ENCODE measurements around the gene ARGLU1.

The ARGLU1 gene

GRCh38 chr13:106586648-106587166, 18.8 kb upstream of the ARGLU1 start:
- no peak for DNase-seq

DNA sequence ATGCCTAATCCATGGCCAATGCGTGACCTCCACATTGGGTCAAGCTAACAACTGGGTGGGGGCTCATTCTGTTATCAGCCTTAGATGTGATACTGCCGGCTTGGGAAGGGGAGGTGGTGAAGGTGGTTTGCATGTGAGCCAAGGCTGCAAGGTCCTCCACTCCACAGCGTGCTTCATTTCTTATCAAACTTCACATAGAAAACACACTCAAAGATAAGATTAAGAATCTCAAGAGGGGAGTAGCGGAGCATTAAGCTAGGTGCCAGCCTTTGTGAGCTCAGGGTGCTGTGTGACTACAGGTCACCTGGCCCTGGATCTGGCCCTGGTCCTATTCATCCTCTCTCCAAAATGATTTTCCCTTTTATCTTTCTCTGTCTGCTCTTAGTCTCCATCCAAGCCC, 13.3 kb upstream of the ARGLU1 start:
- DNase-seq = no peak

- DNase-seq = no peak
Measured at GRCh38 chr13:106575896-106576295, 8.0 kb upstream of the ARGLU1 start.

DNA sequence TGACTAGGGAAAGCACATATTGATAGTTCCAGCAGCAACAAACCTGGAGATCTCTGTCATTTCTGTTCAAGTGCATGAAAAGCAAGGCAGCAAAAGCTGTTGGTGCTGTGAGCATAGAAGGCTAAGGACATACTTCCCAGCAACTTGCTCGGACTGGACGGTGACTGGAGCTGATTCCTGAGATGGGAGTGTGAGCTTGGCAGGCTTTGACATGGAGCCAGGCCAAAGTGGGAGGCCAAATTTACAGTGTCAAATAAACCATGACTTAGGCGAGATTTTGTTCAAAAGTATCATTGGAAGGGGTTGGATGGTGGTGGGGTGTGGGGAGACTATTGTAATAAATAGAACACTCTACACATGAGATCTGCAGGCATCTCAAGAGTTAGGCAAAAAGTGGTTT, 5.9 kb upstream of the ARGLU1 start:
- DNase-seq = no peak

DNA sequence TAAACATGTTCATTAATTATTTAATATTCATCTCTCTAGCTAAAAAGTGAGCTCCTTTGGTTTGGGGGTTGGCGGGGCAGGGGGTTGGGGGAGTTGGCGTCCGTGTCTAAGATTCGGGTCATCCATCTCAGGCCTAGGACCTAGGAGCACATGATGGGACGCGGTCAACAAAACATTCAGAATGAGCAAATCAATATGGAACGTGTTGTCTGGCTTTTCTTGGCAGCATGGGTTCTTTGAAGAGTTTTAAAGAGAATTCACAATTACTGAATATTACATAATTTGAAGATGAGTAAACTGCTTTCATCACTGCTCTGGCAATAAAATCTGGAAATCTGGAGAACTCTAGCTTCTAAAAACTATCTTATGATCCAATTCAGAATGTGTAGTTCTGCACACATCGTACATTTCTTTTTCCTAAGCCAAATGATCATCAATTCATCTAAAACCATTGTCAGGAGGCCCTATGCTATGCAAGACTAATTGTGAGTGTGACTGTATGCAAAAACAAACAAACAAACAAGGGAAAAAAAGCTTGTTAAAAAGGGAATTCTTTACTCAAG, 5.4 kb upstream of the ARGLU1 start:
- DNase-seq = no peak

DNA sequence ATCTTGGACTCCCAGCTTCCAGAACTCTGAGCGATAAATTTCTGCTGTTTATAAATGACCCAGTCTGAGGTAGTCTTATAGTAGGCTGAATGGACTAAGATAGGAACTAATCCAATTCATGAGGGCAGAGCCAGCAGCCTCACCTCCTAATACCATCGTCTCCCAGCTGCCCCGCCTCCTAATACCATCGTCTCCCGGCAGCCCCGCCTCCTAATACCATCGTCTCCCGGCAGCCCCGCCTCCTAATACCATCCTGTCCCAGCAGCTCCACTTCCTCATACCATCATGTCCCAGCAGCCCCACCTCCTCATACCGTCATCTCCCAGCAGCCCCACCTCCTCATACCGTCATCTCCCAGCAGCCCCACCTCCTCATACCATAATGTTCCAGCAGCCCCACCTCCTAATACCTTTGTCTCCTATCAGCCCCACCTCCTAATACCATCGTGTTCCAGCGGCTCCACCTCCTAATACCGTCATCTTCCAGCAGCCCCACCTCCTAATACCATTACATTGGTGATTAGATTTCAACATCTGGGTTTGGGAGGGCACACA, 2.4 kb upstream of the ARGLU1 start:
- no peak for DNase-seq

GRCh38 chr13:106569233-106570095, 1.5 kb upstream of the ARGLU1 start:
- DNase-seq = no peak

DNA sequence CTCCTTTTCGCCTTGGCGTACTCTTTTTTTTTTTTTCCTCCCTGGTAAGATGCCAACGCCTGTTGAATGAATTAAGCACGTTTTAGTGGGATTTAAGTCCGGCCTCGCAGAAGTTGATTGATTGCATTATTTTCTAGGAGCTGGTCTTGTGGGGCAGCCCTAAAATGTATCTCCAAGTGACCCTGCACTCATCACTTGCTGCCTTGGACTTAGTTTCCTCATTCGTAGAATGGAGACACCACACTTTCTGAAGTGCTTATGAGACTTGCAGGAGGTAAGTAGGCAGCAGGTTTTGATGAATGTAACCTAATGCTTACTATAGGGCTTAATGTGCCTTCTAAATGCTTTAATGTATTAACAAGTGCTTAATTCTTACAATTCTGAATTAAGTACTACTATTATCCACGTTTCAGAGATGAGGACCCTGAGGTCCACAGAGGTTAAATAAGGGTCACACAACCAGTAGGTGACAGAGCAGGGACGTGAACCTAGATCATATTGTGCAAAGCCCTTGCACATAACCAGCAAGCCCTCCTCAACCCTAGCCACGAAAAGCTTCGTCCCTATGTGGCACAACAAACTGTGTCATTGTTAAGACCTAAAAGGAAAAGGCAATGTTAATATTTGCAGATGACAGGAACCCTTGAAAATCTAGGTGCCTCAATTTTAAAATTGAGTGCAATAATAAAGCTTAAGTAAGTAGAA, 514 bp upstream of the ARGLU1 start:
- no peak for DNase-seq

DNA sequence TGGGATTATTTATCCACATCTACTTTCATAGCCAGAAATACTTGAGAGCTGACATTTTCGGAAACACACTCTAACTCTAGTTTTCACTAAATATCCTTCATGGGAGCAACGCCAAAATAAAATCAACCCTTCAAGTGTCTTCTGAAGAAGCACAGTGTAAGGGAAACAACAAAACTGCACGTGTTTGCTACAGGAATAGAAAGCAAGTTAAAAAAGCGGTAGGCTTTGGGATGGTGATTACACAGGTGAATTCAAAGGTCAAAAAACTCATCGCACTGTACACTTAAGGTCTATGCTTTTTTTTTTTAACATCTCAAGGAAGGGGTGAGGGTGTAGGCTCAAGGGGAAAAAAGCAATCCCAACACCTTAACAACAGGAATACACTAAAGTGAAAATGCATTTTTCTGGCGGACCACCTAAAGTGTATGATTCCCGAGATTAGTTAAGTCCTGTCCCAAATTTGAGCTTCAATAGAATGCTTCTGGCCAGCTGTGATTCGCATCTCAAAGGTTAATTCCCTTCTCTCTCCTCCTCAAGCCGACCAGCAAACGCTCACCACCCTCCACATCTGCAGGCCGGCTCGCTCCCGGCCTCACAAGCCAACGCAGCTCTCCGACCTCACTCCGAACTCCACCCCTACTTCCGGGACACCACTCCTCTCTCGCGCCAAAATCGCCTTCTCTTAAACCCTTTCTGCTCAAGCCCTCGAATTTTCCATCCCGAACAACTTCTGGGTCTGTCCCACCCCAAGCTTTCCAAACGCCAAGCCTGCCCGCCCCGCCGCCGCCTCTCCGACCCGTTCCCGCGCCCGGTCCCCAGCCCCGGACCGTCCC, 1.1 kb downstream of the ARGLU1 start:
- peak; percentile 58 for DNase-seq

DNA sequence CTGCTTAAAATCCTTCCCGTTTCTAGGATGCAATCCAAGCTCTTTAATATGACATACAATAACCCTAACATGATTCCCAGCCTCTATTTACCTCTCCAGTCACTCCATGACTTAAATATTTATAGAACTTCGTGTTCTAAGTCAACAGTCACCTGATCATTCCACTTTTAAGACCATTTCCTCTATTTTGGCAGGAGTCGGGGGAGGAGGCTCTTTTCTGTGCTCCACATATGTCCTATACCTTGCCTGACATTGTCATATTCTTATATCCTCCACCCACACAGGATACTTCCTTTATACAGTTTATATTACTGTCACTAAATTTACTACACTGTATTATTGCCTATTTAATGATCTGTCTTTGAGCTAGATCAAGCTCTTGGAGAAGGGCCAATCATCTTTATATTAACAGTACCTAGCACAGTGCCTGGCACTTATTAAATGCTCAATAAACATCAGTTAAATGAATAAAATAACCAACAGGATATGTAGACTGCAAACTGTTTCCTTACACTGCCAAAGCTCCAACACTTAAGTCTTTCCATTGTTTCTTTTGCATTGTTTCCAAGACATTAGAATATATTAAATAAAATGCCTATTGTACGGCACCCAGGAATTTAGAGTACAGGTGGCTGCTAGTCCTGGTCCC, 2.7 kb downstream of the ARGLU1 start:
- DNase-seq = no peak

DNA sequence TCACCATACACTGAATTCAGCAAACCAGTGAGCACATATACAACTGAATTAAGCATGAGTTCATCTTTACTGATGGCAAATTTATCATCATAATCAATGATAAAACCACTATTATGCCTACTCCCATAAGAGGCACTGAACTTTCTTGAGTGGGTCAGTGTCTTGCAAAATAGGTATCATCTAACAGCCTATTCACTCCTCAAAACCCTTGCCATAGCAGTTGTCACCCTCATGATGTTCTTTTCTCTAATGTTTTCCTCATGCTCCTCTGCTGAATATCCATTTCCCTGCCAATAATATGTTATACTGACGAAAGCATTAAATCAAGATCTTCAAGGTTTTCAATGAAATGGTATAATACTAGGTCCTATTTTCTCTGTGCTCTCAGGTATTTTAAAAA, 5.6 kb downstream of the ARGLU1 start:
- DNase-seq = no peak

- DNase-seq = no peak
Measured at GRCh38 chr13:106561551-106562170, 6.3 kb downstream of the ARGLU1 start.

GRCh38 chr13:106560821-106561220, 7.1 kb downstream of the ARGLU1 start:
- DNase-seq = no peak

- DNase-seq = no peak
Measured at GRCh38 chr13:106558527-106558926, 9.4 kb downstream of the ARGLU1 start.

DNA sequence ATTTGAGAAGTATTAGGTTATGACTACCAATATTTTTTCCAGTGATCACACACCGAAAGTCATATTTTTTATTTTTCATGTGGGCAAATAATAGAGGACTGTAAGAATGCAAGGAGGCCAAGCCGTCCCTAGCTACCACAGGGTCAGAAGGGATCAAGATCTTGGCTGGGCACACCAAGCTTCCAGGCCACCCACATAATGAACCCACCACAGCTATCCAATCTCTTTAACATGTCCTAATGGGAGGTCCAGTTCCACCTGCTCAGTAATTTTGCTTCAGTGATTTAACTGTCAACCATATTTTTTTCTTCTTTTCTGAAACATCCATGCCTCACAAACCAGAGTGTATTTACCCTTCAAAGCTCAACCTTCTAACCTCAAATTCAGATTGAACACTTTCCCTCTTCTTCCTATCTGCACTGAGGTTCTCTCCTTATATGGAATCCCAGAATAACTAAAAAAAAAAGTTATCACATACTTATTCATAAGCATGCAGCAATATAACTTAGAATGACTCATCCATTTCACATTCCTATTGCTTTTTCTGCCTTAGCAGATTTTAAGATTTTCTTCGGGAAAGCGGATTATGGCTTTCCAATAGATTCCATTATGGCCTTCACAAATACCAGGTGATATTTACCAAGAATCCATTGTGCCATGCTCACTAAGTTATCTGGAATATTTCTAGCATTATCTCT, 12.2 kb downstream of the ARGLU1 start:
- DNase-seq = no peak

- no peak for DNase-seq
Measured at GRCh38 chr13:106551751-106552150, 16.2 kb downstream of the ARGLU1 start.

DNA sequence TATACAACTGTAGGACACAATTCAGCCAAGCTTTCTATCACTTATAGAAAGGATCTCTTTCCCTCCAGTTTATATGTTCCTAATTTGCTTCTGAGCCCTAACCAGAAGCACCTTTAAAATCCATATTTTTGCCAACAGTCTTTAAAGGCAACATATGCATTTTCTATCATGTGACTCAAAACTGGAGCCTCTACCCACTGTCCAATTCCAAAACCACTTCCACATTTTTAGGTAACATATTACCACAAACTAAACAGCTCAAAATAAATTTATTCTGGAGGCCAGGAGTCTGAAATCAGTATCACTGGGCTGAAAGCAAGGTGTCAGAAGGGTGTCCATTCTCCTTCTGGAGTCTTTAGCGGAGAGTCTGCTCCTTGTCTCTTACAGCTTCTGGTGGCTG, 16.6 kb downstream of the ARGLU1 start:
- DNase-seq = no peak

- no peak for DNase-seq
Measured at GRCh38 chr13:106550570-106551135, 17.3 kb downstream of the ARGLU1 start.

DNA sequence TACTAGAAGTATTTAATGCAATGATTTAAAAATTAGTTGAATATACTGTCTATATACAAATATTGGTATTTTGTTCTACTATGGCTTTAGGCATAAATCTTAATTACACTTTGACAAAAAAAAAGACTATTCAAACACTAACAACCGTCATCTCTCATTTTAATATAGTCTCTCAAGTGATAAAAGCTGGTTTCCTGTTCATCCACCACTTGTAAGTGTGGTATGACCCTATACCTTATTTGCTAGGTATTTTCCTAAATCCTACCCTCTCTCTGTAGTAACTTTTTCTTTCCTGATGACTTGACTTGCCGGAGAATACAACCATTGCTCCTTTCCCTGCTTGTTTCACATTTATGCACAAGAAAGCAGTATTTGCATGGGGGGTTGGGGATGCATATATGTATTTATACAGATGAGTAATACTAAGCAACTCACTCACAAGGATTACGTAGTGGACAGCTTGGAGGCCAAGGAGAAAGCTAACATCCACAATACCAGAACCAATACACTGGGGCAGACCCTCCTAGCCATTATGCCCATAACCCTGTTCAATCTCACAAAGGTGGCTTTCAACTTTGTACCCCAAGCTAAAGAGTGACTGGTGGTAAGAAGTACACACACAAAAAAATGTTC, 19.8 kb downstream of the ARGLU1 start:
- no peak for DNase-seq

- no peak for DNase-seq
Measured at GRCh38 chr13:106541826-106542225, 26.1 kb downstream of the ARGLU1 start.
